Liver (tissue), 9 donors: ENCODE measurements around the gene ADGRF5. TPM values are rescaled to one million over a fixed set of nuclear protein-coding genes. Genes with fewer than 3 reads are reported as not detected.

Experiments
- DNase-seq: peaks from one replicate; pipeline ENCODE4 v3.0.0-alpha.2; 2017; ENCODE audit warnings: low spot score
- H3K27ac ChIP-seq, 2 donors: one replicate each; pipeline ENCODE4 v1.7.0; 2013; ENCODE audit warnings: inconsistent platforms in 2 of 2, low read length in 2 of 2, control low read depth in 1 of 2, low read depth in 1 of 2, mild to moderate bottlenecking in 1 of 2
- H3K27me3 ChIP-seq, 4 donors: one replicate each; pipeline versions ENCODE4 v1.6.1 to v1.7.0; 2013; ENCODE audit warnings: low read length in 3 of 4, inconsistent platforms in 1 of 4, mild to moderate bottlenecking in 1 of 4, moderate library complexity in 1 of 4; ENCODE audit not compliant: control insufficient read depth in 4 of 4, insufficient read depth in 4 of 4
- H3K36me3 ChIP-seq, 4 donors: one replicate each; pipeline versions ENCODE4 v1.6.1 to v1.7.0; 2013; ENCODE audit warnings: low read length in 3 of 4, mild to moderate bottlenecking in 3 of 4, low read depth in 1 of 4, moderate library complexity in 1 of 4; ENCODE audit not compliant: control insufficient read depth in 4 of 4, insufficient read depth in 3 of 4
- H3K4me1 ChIP-seq, 4 donors: one replicate each; pipeline versions ENCODE4 v1.6.1 to v1.7.0; 2013; ENCODE audit warnings: low read length in 3 of 4, mild to moderate bottlenecking in 3 of 4, moderate library complexity in 1 of 4; ENCODE audit not compliant: control insufficient read depth in 4 of 4, insufficient read depth in 4 of 4
- H3K4me3 ChIP-seq, 3 donors: one replicate each; pipeline versions ENCODE4 v1.6.1 to v1.7.0; 2013; ENCODE audit warnings: low read length in 3 of 3, control low read depth in 1 of 3, low read depth in 1 of 3, mild to moderate bottlenecking in 1 of 3
- H3K9ac ChIP-seq, 2 donors: one replicate each; pipeline ENCODE4 v1.7.0; 2013; ENCODE audit warnings: low read length in 2 of 2, mild to moderate bottlenecking in 2 of 2, moderate library complexity in 2 of 2, control low read depth in 1 of 2, low read depth in 1 of 2
- H3K9me3 ChIP-seq, 4 donors: one replicate each; pipeline versions ENCODE4 v1.6.1 to v1.7.0; 2013; ENCODE audit warnings: low read length in 3 of 4; ENCODE audit not compliant: control insufficient read depth in 4 of 4
- ATF3 ChIP-seq: IDR thresholded peaks from 2 replicates; pipeline ENCODE4 v1.6.1; 2016; ENCODE audit warnings: antibody characterized with exemption
- CTCF ChIP-seq: fragments of 150-350 bp; IDR thresholded peaks from 2 replicates; pipeline ENCODE4 v1.5.1; 2017; ENCODE audit warnings: improper control_type of control experiment, low read depth, low read length; ENCODE audit not compliant: missing input control
- EGR1 ChIP-seq, 2 donors: IDR thresholded peaks; 2 replicates each; pipeline ENCODE4 v1.6.1; 2016 to 2018; ENCODE audit warnings: antibody characterized with exemption in 2 of 2, low read depth in 2 of 2
- FOXA1 ChIP-seq: IDR thresholded peaks from 2 replicates; pipeline ENCODE4 v1.6.1; 2016; ENCODE audit warnings: antibody characterized with exemption
- GABPA ChIP-seq, 2 donors: IDR thresholded peaks in 1 of 2; conservative IDR thresholded peaks in 1 of 2; 2 replicates each; pipeline ENCODE4 v1.6.1; 2016; ENCODE audit warnings: antibody characterized with exemption in 2 of 2, mild to moderate bottlenecking in 1 of 2, moderate library complexity in 1 of 2
- HNF4A ChIP-seq, 2 donors: conservative IDR thresholded peaks; 2 replicates each; pipeline ENCODE4 v1.6.1; 2016; ENCODE audit warnings: antibody characterized with exemption in 2 of 2, mild to moderate bottlenecking in 2 of 2
- HNF4G ChIP-seq: IDR thresholded peaks from 2 replicates; pipeline ENCODE4 v1.6.1; 2016; ENCODE audit warnings: antibody characterized with exemption
- JUND ChIP-seq, 2 donors: IDR thresholded peaks; 2 replicates each; pipeline ENCODE4 v1.6.1; 2016; ENCODE audit warnings: antibody characterized with exemption in 2 of 2
- MAX ChIP-seq: IDR thresholded peaks from 2 replicates; pipeline ENCODE4 v1.6.1; 2016; ENCODE audit warnings: antibody characterized with exemption
- NR2F2 ChIP-seq: IDR thresholded peaks from 2 replicates; pipeline ENCODE4 v1.6.1; 2016; ENCODE audit warnings: antibody characterized with exemption
- RAD21 ChIP-seq, 2 donors: IDR thresholded peaks; 2 replicates each; pipeline ENCODE4 v1.6.1; 2016; ENCODE audit warnings: antibody characterized with exemption in 2 of 2, mild to moderate bottlenecking in 2 of 2
- REST ChIP-seq: IDR thresholded peaks from 2 replicates; pipeline ENCODE4 v1.6.1; 2016; ENCODE audit warnings: antibody characterized with exemption, mild to moderate bottlenecking
- SP1 ChIP-seq: IDR thresholded peaks from 2 replicates; pipeline ENCODE4 v1.6.1; 2018; ENCODE audit warnings: antibody characterized with exemption, mild to moderate bottlenecking
- TAF1 ChIP-seq: conservative IDR thresholded peaks from 2 replicates; pipeline ENCODE4 v1.6.1; 2016; ENCODE audit warnings: antibody characterized with exemption, mild to moderate bottlenecking
- YY1 ChIP-seq: IDR thresholded peaks from 2 replicates; pipeline ENCODE4 v1.6.1; 2016; ENCODE audit warnings: antibody characterized with exemption, mild to moderate bottlenecking
- WGBS: extraction: QIAGEN DNeasy Blood & Tissue Kit; methylation state at CpG from one replicate; pipeline ENCODE4 v1.1.7; 2013; 5-methylcytosine and 5-hydroxymethylcytosine counted together
- polyA plus RNA-seq, 2 donors: library from polyadenylated mRNA; stranded (reverse) in 1 of 2; unstranded in 1 of 2; fragments of 200-250 nt in 1 of 2; fragments of >200 nt in 1 of 2; fragmentation: Nextera tagmentation in 1 of 2; extraction: Ambion mirVana in 1 of 2; gene quantifications; one replicate each; pipeline versions ENCODE4 v1.2.1 to v1.2.3, GENCODE V29; 2013 to 2015
- total RNA-seq, 2 donors: library from RNA; depleted of rRNA; stranded (reverse); fragments of >200 nt; gene quantifications; one replicate each; pipeline ENCODE4 v1.2.3, GENCODE V29; 2014
- donor health status: healthy.
- donor health status: healthy.
- donor health status: healthy.
- donor health status: healthy.
- donor health status: healthy.

Gene ADGRF5
- total and polyA plus RNA-seq, 4 donors, result 4.9 to 19.9 (median 7.4) TPM

- no peaks in the 10 kb centered on the region for H3K4me1 ChIP-seq
- no peak overlapping the region for H3K4me3 ChIP-seq
- no peak overlapping the region for H3K9ac ChIP-seq
- no peaks in the 10 kb centered on the region for H3K9me3 ChIP-seq
- H3K27me3 ChIP-seq, result peaks cover 0 to 5% (median 1%) of the 10 kb centered on the region in 4 donors
- H3K36me3 ChIP-seq, result no peaks in the 10 kb centered on the region
- 73% methylated on average over 3 of the region's 3 CpGs for WGBS
- H3K27ac ChIP-seq, result no peak overlapping the region
- DNase-seq, result no peak
- TF ChIP-seq CTCF (no peak), ATF3 (no peak), TAF1 (no peak), HNF4A (conservative IDR thresholded peaks at IDR 0.05) (no peak), REST (no peak), JUND (IDR thresholded peaks at IDR 0.05) (no peak), YY1 (no peak), FOXA1 (no peak), MAX (no peak), EGR1 (IDR thresholded peaks at IDR 0.05; ENCODE audit: low read depth in 2 of 2) (no peak), NR2F2 (no peak), GABPA (IDR thresholded peaks at IDR 0.05 in 1 of 2, conservative IDR thresholded peaks at IDR 0.05 in 1 of 2) (no peak), RAD21 (IDR thresholded peaks at IDR 0.05) (no peak), SP1 (no peak)
Observed at GRCh38 chr6:46904117-46904516, 17.6 kb downstream of the ADGRF5 start.

GRCh38 chr6:46903175-46903574 is 18.6 kb downstream of the ADGRF5 start:
- H3K4me3 ChIP-seq, result no peak overlapping the region
- no peaks in the 10 kb centered on the region for H3K9me3 ChIP-seq
- WGBS, result 34% methylated on average over 4 of the region's 4 CpGs
- TF ChIP-seq NR2F2 (peak; percentile 42), HNF4G (no peak)
- H3K4me1 ChIP-seq, result no peaks in the 10 kb centered on the region
- H3K9ac ChIP-seq, result no peak overlapping the region
- no peak overlapping the region for H3K27ac ChIP-seq
- no peaks in the 10 kb centered on the region for H3K36me3 ChIP-seq
- no peak for DNase-seq
- H3K27me3 ChIP-seq, result peaks cover 0 to 5% (median 1%) of the 10 kb centered on the region in 4 donors
